HG02571 (cell line): ENCODE data around the gene WNT11.

Source experiments
- ATAC-seq: cut with Tn5 transposase; IDR thresholded peaks from one replicate; pipeline ENCODE4 v1.9.1; 2021; ENCODE audit warnings: mild to moderate bottlenecking, moderate library complexity; ENCODE audit not compliant: unreplicated experiment

WNT11 gene

GRCh38 chr11:76238551-76238950, 32.2 kb upstream of the WNT11 start:
- no peak for ATAC-seq

GRCh38 chr11:76237914-76238313, 31.6 kb upstream of the WNT11 start:
- ATAC-seq = no peak

- no peak for ATAC-seq
Observed at GRCh38 chr11:76237000-76237649, 30.8 kb upstream of the WNT11 start.

- peak; percentile 23 for ATAC-seq
Observed at GRCh38 chr11:76236092-76236999, 30.0 kb upstream of the WNT11 start.

GRCh38 chr11:76235233-76236091, 29.2 kb upstream of the WNT11 start:
- peak; percentile 58 for ATAC-seq

GRCh38 chr11:76234416-76235232, 28.3 kb upstream of the WNT11 start:
- ATAC-seq = peak; percentile 8

- ATAC-seq = no peak
Observed at GRCh38 chr11:76234021-76234415, 27.7 kb upstream of the WNT11 start.

- no peak for ATAC-seq
Observed at GRCh38 chr11:76233196-76233921, 27.1 kb upstream of the WNT11 start.

GRCh38 chr11:76232026-76232665, 25.8 kb upstream of the WNT11 start:
- ATAC-seq = no peak

GRCh38 chr11:76231121-76231738, 24.9 kb upstream of the WNT11 start:
- no peak for ATAC-seq

- no peak for ATAC-seq
Observed at GRCh38 chr11:76230392-76230791, 24.1 kb upstream of the WNT11 start.

GRCh38 chr11:76229690-76230240, 23.5 kb upstream of the WNT11 start:
- no peak for ATAC-seq

GRCh38 chr11:76228875-76229149, 22.5 kb upstream of the WNT11 start:
- ATAC-seq = no peak

- no peak for ATAC-seq
Observed at GRCh38 chr11:76228071-76228874, 22.0 kb upstream of the WNT11 start.

- no peak for ATAC-seq
Observed at GRCh38 chr11:76226626-76227025, 20.3 kb upstream of the WNT11 start.

GRCh38 chr11:76225122-76225611, 18.9 kb upstream of the WNT11 start:
- ATAC-seq = no peak

GRCh38 chr11:76224461-76225121, 18.3 kb upstream of the WNT11 start:
- no peak for ATAC-seq
